Measurements from ENCODE around the gene MTG2. TPM values are rescaled to one million over a fixed set of nuclear protein-coding genes. Genes with fewer than 3 reads are reported as not detected.

Gene MTG2
- total and polyA plus RNA-seq, 2 of the 13 experiments (the other 11 are each of a cell fraction or from before 2014, with no cell fraction given), result 20.4 to 37.8 TPM

GRCh38 chr20:62137478-62138203 lies 45.2 kb upstream of the MTG2 start (continued):
- TF ChIP-seq, protein P1, sequence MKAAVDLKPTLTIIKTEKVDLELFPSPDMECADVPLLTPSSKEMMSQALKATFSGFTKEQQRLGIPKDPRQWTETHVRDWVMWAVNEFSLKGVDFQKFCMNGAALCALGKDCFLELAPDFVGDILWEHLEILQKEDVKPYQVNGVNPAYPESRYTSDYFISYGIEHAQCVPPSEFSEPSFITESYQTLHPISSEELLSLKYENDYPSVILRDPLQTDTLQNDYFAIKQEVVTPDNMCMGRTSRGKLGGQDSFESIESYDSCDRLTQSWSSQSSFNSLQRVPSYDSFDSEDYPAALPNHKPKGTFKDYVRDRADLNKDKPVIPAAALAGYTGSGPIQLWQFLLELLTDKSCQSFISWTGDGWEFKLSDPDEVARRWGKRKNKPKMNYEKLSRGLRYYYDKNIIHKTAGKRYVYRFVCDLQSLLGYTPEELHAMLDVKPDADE (CRISPR knock-in tag; IDR thresholded peaks at IDR 0.05), result no peak
- TF ChIP-seq ZNF547 (CRISPR knock-in tag; IDR thresholded peaks at IDR 0.05) (0 out of 2 replicates have a peak, but pooled peaks have one; percentile 28), KLF11 (CRISPR knock-in tag; IDR thresholded peaks at IDR 0.05) (no peak), CC2D1A (CRISPR knock-in tag; IDR thresholded peaks at IDR 0.05) (no peak), ESRRA (CRISPR knock-in tag; IDR thresholded peaks at IDR 0.05; ENCODE audit: low read depth) (0 out of 2 replicates have a peak, but pooled peaks have one; percentile 18), ARNT (IDR thresholded peaks at IDR 0.05) (no peak), U2AF1 (optimal IDR thresholded peaks at IDR 0.05; ENCODE audit: low read depth, low read length) (no peak), ZFX (CRISPR knock-in tag; IDR thresholded peaks at IDR 0.05; ENCODE audit: low read depth) (0 out of 2 replicates have a peak, but pooled peaks have one; percentile 11), ARID2 (CRISPR knock-in tag; IDR thresholded peaks at IDR 0.05; ENCODE audit: borderline replicate concordance) (no peak), NR2F6 (IDR thresholded peaks at IDR 0.05) (no peak), NR2F6 (CRISPR knock-in tag; IDR thresholded peaks at IDR 0.05) (no peak), EEA1 (CRISPR knock-in tag; IDR thresholded peaks at IDR 0.05; ENCODE audit: borderline replicate concordance) (no peak), KDM4B (CRISPR knock-in tag; IDR thresholded peaks at IDR 0.05) (no peak), ZNF280B (CRISPR knock-in tag; IDR thresholded peaks at IDR 0.05; ENCODE audit: borderline replicate concordance) (no peak), BRCA1 (CRISPR knock-in tag; IDR thresholded peaks at IDR 0.05) (no peak), HMGXB4 (CRISPR knock-in tag; IDR thresholded peaks at IDR 0.05; ENCODE audit: borderline replicate concordance in 1 of 2, low read depth in 1 of 2) (0 out of 4 replicates have a peak, but pooled peaks of 1 of the 2 experiments have one; percentile 0), SOX6 (IDR thresholded peaks at IDR 0.05) (no peak), SOX6 (CRISPR knock-in tag; IDR thresholded peaks at IDR 0.05) (0 out of 2 replicates have a peak, but pooled peaks have one; percentile 17), GLI4 (CRISPR knock-in tag; IDR thresholded peaks at IDR 0.05; ENCODE audit: borderline replicate concordance) (no peak), ZNF891 (CRISPR knock-in tag; IDR thresholded peaks at IDR 0.05) (peak; percentile 50; the same call in 1 of the 2 replicates)
- TF ChIP-seq, protein P2, sequence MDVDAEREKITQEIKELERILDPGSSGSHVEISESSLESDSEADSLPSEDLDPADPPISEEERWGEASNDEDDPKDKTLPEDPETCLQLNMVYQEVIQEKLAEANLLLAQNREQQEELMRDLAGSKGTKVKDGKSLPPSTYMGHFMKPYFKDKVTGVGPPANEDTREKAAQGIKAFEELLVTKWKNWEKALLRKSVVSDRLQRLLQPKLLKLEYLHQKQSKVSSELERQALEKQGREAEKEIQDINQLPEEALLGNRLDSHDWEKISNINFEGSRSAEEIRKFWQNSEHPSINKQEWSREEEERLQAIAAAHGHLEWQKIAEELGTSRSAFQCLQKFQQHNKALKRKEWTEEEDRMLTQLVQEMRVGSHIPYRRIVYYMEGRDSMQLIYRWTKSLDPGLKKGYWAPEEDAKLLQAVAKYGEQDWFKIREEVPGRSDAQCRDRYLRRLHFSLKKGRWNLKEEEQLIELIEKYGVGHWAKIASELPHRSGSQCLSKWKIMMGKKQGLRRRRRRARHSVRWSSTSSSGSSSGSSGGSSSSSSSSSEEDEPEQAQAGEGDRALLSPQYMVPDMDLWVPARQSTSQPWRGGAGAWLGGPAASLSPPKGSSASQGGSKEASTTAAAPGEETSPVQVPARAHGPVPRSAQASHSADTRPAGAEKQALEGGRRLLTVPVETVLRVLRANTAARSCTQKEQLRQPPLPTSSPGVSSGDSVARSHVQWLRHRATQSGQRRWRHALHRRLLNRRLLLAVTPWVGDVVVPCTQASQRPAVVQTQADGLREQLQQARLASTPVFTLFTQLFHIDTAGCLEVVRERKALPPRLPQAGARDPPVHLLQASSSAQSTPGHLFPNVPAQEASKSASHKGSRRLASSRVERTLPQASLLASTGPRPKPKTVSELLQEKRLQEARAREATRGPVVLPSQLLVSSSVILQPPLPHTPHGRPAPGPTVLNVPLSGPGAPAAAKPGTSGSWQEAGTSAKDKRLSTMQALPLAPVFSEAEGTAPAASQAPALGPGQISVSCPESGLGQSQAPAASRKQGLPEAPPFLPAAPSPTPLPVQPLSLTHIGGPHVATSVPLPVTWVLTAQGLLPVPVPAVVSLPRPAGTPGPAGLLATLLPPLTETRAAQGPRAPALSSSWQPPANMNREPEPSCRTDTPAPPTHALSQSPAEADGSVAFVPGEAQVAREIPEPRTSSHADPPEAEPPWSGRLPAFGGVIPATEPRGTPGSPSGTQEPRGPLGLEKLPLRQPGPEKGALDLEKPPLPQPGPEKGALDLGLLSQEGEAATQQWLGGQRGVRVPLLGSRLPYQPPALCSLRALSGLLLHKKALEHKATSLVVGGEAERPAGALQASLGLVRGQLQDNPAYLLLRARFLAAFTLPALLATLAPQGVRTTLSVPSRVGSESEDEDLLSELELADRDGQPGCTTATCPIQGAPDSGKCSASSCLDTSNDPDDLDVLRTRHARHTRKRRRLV (CRISPR knock-in tag; IDR thresholded peaks at IDR 0.05), result no peak

All from HepG2 (cell line).